ENCODE data around the gene IGSF8.

DNA sequence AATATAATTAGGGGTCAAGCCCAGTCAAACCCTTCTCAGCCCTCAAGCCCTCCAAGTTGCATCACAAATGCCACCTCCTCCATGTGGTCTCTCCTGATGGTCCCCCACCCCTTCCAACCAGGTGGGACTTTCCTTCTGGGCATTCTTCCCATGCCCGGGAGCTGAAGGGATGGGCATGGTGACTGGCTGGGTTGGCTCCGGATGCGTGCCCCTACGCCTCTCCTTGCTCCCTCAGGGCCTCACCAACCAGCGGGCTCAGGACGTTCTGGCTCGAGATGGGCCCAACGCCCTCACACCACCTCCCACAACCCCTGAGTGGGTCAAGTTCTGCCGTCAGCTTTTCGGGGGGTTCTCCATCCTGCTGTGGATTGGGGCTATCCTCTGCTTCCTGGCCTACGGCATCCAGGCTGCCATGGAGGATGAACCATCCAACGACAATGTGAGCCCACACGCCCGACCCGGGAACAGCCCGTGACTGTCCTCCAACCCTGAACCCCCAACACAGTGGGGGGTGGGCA is 24.6 kb upstream of the IGSF8 start:
- TF ChIP-seq, protein P1, sequence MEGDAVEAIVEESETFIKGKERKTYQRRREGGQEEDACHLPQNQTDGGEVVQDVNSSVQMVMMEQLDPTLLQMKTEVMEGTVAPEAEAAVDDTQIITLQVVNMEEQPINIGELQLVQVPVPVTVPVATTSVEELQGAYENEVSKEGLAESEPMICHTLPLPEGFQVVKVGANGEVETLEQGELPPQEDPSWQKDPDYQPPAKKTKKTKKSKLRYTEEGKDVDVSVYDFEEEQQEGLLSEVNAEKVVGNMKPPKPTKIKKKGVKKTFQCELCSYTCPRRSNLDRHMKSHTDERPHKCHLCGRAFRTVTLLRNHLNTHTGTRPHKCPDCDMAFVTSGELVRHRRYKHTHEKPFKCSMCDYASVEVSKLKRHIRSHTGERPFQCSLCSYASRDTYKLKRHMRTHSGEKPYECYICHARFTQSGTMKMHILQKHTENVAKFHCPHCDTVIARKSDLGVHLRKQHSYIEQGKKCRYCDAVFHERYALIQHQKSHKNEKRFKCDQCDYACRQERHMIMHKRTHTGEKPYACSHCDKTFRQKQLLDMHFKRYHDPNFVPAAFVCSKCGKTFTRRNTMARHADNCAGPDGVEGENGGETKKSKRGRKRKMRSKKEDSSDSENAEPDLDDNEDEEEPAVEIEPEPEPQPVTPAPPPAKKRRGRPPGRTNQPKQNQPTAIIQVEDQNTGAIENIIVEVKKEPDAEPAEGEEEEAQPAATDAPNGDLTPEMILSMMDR (IDR thresholded peaks at IDR 0.05) = no peak
- TF ChIP-seq POLR2A (IDR thresholded peaks at IDR 0.05) = no peak
